NCI-H2081 (cell line): ENCODE results near the gene VSX1.

Experiments used
- DNase-seq, 2 experiments: peaks; one replicate each; lab custom pipeline; 2025; lab: John Stamatoyannopoulos, UW

The VSX1 gene

DNA sequence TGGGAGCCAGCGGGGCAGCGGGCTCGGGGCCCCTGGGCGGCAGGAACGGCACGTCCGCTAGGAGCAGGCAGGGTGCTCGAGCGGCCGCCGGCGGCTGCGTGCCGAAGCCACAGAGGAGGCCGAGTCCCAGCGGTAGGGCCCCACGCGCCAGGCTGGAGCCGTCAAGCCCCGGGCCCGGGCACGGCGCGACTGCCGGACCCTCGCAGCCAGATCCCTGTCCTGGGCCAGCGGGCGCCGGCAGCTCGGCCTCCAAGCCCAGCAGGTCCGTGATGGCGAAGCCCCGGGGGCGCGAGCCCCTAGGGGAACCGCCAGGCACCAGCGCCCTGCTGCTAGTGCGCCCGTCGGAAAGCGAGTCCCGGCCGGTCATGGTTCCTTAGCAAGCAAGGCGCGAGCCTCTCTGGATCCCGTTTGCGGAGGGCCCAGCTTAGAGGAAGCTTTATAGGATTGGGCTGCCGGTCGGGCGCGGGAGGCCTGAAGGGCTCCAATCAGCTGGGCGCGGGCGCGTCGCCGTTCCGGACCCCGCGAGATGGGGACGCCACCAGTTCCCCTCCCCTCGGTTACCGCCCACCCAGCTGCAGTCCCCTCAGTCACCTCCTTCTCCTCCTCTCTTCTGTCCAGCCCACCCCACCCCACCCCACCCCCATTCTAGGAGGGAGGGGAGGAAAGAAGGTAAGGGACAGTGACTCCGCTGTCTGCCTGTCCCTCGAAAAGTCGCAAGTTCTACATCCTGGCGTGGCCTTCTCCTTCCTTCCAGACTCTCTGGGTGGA, at the start of gene VSX1:
TSS of gene VSX1 (minus strand) at position 412 of the 768 bp plus-strand sequence. CDS start at position 367, 45 bp downstream.
- DNase-seq, result no peak

DNA sequence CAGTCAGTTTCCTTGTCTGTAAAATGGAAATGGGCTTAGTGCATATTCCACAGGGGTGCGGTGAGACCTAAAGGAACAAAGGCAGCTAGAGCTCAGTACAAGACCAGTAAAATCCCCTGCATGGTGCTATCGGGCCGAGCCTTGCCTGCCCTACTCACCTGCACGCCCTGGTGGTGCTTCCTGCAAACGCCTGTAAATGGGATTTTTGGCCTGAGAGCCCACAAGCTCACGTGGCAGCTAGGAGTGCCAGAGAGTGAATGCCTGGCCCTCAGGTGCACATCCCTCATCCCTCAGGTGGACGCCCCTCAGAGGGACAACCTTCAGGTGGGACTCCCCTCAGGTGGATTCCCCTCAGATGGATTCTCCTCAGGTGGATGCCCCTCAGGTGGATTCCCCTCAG, 48.0 kb upstream of the VSX1 start:
- no peak for DNase-seq

DNA sequence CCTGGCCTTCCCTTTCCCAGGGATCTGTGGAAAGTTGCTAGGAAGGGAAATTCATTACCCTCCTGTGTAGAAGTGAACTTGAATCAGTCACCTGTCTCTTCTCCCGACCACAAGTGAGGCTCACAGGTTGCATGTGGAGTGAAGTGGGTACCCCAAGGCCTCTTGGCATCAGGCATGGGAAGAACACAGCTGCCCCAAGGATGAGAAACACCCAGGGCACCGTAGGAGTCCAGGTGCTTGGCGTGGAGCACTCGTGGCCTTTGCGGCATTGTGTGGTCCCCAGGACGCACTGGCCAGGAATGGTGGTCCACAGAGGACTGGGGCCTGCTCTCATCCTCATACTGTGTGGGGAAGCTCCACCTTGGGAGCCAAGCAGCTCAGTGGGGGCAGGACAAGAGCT, 47.5 kb upstream of the VSX1 start:
- DNase-seq, result no peak

DNA sequence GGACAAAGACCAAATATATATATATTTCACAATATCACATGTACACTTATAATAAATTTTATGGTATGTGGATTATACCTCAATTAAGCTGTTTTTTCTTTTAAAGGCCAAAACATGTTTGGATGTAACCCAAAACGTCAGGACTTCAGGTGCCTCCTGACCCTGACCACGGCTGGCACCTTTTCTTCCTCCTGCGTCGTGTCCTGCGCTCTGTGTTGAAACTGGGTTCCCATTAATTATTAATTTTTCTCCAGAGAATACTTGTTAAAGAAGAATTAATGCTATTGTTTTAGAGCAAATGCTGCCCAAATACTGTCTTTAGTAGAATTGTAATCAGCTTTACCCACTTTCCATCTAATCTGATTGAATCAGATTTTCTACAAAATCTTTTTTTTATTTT, 46.7 kb upstream of the VSX1 start:
- no peak for DNase-seq

DNA sequence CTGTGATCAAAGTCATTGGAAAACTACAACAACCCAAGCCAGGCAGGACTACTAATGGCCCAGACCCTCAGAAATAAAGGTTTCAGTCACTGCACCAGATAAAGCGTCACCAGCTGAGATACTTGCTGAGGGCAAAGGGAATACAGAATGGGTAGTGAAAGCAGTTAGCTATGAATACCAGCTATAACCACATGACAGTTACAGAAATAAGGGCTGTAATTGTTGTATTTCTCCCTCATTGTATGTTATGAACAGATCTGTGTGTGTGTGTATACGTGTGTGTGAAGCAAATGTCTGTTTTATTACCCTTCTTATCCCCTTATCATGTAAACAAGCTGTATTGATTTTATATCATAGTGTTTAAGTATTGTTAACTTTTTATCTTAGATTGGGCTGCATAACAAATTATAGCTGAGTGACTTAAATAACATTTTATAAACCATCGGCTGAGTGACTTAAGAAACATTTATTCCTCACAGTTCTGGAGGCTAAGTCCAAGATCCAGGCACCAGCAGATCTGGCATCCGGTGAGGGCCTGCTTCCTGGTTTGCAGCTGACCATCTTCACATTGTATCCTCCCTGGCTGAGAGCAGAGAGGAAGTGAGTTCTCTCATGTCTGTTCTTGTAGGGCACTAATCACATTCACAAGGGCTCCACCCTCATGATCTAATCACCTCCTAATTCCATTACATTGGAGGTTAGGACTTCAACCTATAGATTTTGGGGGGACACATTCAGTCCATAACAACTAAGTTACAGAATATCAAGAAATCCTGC, 46.0 kb upstream of the VSX1 start:
- no peak for DNase-seq

DNA sequence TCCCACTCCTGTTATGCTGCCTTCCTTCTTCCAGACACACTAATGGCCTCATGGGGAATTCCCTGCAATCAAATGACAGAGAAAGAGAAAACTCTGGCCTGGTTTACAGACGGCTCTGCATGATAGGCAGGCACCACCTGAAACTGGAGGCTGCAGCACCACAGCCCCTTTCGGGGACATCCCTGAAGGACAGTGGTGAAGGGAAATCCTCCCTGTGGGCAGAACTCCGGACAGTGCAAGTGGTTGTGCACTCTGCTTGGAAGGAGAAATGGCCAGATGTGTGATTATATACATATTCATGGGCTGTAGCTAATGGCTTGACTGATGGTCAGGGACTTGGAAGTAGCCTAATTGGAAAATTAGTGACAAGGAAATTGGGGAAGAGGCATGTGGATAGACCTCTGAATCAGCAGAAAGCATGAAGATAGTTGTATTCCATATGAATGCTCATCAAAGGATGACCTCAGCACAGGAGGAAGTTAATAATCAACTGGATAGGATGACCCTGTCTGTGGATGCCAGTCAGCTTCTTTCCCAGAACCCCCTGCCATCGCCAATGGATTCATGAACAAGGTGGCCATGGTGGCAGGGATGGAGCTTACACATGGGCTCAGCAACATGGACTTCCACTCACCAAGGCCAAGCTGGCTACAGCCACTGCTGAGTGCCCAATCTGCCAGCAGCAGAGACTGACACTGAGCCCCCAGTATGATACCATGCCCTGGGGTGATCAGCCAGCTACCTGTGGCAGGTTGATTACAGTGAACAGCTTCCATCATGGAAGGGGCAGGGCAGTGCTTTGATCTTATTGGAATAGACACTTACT, 44.5 kb upstream of the VSX1 start:
- DNase-seq, result no peak

DNA sequence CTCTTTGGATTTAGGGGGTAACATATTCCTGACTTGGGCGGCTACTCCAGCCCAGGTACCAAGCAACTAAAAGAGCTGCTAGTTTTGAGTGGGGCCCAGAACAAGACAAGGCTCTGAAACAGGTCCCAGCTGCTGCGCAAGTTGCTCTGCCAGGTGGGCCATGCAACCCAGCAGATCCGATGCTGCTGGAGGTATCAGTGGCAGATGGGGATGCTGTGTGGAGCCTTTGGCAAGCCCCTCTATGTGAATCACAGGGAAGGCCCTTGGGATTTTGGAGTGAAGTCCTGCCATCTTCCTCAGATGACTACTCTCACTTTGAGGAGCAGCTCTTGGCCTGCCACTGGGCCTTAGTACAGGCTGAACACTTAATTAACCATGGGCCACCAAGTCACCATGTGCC, 43.7 kb upstream of the VSX1 start:
- no peak for DNase-seq

DNA sequence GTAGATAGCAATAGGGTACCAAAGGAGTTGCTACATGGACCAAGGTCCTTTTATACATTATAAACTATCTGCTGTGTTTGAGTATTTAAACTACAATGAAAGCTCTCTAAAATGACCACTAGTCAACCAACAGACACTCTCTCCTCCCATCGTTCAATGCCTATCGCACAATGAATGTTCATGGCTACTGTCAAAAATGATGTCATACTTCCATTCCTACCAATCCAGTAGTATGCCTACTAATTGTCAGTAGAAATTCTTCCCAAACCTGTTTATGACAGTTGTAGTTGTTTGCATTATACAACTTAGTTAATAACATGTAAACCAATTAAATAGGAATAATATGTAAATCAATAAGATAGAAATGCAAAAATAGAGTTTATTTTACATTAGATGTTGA, 39.0 kb upstream of the VSX1 start:
- no peak for DNase-seq

DNA sequence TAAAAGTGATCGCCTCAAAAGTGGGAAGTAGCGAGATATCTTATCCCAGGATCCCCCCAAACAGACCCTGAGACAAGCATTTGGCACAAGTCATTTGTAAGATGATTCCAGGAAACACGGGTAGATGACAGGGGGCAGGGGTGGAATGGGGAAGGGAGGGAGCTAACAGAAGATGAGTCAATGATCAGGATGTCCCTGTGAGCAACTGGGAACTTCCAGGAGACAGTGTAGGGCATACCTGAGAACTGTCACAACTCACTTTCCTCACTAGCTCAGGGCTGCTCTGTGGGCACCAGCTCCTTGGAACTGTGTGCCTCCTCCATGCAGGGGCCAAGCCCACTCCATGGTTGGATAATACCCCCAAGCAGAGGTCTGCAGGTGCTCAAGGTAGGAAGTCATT, 38.5 kb upstream of the VSX1 start:
- DNase-seq, result no peak

DNA sequence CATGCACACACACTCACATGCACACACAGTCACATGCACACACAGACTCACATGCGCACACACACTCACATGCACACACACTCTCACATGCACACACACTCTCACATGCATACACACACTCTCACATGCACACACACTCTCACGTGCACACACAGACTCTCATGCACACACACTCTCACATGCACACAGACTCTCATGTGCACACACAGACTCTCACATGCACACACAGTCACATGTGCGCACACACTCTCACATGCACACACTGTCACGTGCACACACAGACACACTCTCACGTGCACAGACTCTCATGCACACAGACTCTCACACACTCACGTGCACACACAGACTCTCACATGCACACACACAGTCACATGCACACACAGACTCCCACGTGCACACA, 36.6 kb upstream of the VSX1 start:
- DNase-seq, result no peak

DNA sequence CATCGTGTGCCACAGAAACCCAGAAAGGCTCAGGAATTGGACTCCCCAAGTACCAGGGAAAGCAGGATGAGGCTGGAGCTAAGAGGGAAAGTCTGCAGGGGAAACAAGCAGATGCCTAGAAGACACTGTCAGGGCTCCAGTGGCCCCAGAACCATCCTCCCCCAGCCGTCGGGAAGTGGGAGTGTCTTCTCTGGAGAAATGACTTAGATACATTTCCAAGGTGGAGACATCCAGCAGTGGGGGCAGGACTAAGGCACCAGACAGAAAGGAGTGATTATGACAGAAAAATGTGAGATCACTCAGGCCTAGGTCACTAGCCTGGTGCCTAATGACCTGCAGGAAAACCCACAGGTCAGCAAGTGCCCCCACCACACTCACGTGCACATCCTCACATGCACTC, 36.0 kb upstream of the VSX1 start:
- no peak for DNase-seq

DNA sequence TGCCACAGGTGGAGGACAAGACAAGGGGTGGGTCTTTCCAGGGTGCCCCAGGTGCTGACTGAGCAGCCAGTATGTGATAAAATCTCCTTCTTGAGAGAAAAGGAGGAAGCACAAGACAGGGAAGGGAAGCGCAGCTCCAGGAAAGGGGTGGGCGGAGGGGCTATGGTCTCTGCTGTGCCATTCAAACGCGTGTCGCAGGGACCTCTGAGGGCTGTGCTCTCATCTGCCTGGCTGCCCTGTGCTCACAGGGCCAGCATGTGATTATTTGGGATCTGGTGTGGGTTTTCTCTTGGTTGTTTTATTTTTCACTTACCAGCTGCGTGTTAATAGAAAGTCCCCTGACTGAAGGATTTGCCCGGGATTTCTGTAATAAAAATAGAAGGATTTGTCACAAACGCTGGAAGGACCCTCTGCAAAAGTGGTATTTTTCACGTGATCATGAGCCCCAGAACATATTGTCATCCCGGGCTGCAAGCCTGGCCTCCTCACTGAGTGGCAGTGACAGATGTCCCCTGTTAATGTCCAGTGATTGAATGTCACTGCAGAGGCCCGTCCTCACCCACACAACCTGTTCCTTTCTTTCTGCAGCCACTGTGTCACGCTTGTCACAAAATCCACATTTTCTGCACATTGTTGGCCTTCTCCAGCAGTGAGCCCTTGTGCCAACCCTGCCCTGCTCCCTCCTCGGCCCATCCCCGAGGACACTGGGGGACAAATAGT, 35.0 kb upstream of the VSX1 start:
- no peak for DNase-seq

DNA sequence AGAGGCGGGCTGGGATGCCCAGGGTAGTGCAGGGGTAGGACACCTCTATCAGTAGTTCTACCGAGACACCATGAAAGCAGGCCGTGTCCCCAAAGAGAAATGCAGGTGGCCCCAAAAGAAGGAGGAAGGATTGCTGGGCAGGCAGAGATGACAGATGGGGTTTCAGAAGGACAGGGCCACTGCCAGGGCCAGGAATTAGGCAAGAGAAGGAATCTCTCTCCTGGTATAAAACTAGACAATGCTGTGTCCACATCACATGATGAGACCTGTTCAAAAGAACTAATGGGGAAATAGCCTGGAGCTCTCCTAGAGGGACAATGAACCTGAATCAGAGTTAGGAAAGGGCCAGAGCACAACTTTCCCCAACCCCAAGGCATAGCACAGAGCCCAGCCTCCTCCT, 21.6 kb upstream of the VSX1 start:
- no peak for DNase-seq

DNA sequence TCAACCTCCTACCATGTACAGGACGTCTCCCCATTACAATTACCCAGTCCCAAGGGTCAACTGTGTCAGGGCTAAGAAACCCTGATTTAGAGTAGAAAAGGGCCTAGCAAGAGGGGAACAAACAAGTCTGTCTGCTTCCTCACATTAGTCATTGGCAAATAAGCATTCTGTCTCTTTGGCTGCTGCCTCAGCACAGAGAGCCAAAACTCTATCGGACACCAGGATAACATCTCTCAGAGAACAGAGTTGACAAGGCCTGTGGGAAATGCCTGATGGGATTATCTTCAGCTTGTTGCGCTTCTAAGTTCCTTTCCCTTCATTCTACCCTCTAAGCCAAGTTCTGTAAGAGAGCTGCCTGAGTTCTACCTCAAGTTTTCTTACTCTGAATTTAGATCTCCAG, 19.0 kb upstream of the VSX1 start:
- no peak for DNase-seq

DNA sequence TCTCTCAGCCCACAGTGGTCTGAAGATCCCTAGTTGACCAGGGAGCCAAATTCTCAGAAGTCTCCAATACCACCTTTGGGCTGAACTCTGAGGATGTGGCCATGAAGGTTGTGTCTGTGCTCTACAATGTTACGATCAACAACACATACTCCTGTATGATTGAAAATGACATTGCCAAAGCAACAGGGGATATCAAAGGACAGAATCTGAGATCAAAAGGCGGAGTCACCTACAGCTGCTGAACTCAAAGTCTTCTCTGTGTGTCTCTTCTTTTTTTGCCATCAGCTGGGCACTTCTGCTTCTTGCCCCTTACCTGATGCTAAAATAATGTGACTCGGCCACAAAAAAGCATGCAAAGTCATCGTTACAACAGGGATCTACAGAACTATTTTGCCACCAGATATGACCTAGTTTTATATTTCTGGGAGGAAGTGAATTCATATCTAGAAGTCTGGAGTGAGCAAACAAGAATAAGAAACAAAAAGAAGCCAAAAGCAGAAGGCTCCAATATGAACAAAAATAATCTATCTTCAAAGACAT, 17.7 kb upstream of the VSX1 start:
- DNase-seq, result no peak

DNA sequence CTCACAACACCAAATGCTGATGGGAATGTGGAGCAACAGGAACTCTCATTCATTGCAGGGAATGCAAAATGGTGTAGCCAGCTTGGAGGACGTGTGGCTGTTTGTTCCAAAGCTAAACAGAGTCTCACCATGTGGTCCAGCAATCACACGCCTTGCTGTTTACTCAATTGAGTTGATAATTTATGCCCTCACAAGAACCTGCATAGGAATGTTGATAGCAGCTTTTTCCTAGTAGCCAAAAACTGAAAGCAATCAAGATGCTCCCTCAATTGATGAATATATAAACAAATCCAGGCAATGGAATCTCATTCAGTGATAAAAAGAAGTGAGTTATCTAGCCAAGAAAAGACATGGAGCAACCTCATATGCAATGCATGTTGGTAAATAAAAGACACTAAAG, 15.6 kb upstream of the VSX1 start:
- no peak for DNase-seq

DNA sequence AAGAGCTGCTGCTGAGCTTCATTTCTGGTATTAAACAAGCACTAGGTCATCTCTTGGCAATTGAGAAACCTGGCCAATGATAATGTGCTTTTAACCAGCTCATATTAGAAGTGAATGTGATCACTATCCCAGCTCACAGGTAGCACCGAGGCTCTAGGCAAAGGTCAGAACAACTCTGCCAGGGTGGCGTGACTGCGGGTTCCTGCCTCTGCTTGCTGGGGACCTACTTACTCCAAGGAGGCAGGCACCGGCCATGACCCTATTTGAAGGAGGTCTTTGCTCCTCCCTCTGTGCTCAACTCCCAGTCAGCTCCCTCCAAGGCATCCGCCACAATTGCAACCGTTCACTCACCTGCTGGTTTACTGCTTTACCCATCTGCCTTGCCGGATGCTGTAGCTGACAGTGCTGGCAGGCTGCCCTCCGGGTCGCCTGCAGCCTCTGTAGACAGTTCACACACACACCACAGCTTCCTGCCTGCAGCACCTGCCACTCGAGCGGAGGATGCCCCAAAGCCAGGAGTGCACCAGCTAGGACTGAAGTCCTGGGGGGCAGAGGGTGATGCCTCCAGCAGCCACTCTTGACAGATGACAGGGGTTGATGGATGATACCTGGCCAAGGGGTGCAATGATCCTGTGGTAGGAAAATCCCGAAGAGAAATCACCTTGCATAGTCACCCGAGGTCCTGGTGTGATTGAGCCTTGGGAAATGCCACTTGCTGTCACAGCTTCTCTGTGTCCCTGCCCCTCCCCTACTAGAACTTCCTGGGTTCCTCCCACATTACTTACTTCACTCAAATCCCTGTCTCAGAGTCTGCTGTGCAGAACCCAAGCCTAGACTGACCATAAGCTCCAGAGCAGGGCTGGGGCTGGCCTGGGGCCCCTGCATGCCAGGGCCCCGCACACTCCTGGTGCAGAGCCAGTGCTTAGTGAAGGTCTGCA, 8.8 kb upstream of the VSX1 start:
- DNase-seq, result peak; percentile 80 to 95

DNA sequence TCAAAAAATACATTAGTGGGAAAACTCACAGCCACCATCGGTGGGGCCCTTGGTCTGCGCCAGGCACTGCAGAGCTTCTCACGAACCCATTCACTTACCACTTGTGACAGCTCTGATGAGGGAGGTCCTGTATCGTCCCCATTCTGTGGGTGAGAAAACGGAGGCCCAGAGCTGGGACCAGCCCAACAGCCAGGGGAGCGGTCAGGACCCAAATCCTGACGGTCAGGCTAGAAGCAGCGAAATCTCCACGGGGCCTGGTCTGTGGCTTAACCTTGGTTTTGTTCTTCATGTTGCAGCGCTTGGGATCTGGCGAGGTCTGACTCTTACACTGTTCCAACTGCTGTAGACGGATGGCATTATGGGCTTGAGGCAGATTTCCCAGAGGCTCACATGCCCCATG, 7.7 kb upstream of the VSX1 start:
- no peak for DNase-seq

DNA sequence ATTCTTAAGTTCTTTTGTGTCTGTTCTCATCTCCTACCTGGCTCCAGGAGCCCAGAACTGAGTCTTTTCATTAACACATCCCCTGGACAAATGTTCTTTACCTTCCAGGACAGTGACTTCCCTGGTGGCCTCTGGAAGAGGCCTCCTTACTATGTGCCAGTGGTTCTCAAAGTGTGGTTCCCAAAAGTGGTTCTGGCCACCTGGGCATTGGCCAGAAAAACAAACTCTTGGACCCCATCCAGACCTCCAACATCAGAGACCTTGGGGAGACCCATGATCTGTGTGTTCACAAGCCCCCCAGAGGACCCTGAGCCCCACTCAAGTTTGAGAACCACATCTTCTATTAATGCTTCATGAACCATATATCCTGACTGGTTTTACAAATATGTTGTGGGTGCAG, 7.2 kb upstream of the VSX1 start:
- DNase-seq, result no peak

DNA sequence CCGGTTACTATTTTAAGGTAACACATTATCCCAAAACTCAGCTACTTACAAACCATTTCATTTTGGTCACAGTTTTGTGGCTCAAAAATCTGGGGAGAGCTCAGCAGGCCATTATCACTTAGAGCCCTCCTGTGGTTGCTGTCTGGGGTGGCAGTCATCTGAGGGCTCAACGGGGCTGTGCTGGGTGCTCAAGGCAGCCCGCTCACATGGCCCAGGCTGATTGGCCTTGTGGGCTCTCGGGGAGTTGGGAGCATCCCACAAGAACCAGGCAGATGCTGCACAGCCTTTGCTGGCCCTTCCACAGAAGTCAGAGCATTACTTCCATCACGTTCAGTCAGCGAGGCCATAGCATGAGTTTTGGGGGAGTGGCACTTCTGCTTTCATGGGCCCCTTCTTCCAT, 6.3 kb upstream of the VSX1 start:
- DNase-seq, result no peak
